ENCODE data around the gene TCERG1. TPM values are rescaled to one million over a fixed set of nuclear protein-coding genes. Genes with fewer than 3 reads are reported as not detected.

Gene TCERG1
- total RNA-seq, 1 experiment from 2014 or later, result 112 TPM

GRCh38 chr5:146440353-146440752, 6.8 kb upstream of the TCERG1 start:
- no peak for DNase-seq
- Histone ChIP-seq H2BK12ac (ENCODE audit: insufficient read length, low read depth, low read length) (no peak overlapping the region), H4K91ac (ENCODE audit: insufficient read length, low read depth, low read length) (no peak overlapping the region), H3T11ph (ENCODE audit: low read length) (no peak overlapping the region), H3K9ac (ENCODE audit: extremely low read depth, insufficient read length, low read length) (no peak overlapping the region), H2BK15ac (ENCODE audit: low read depth, low read length) (no peak overlapping the region), H2BK5ac (ENCODE audit: insufficient read length, low read length) (no peak overlapping the region), H3K9me3 (ENCODE audit: control insufficient read depth, low read depth, low read length) (no peaks in the 10 kb centered on the region), H2BK20ac (ENCODE audit: low read depth, low read length, poor library complexity, severe bottlenecking) (no peak overlapping the region), H3K4ac (ENCODE audit: low read depth, low read length) (no peak overlapping the region), H4K5ac (ENCODE audit: insufficient read length, low read depth, low read length) (no peak overlapping the region), H2BK120ac (ENCODE audit: low read depth, low read length, poor library complexity, severe bottlenecking) (no peak overlapping the region), H2AK5ac (ENCODE audit: insufficient read length, low read length) (no peak overlapping the region), H3K23me2 (ENCODE audit: insufficient read length, low read depth, low read length, poor library complexity, severe bottlenecking) (no peaks in the 10 kb centered on the region), H3K18ac (ENCODE audit: insufficient read length, low read depth, low read length) (no peak overlapping the region), H3K4me2 (ENCODE audit: insufficient read depth, insufficient read length, low read length) (no peak overlapping the region), H3K23ac (ENCODE audit: insufficient read length, low read depth, low read length) (no peak overlapping the region), H3K4me1 (ENCODE audit: insufficient read depth, low read length) (no peaks in the 10 kb centered on the region), H3K14ac (ENCODE audit: insufficient read depth, low read length) (no peak overlapping the region), H3K79me1 (ENCODE audit: insufficient read depth, low read depth, low read length, poor library complexity, severe bottlenecking) (no peaks in the 10 kb centered on the region), H2AFZ (ENCODE audit: low read length) (no peak overlapping the region), H3K56ac (ENCODE audit: insufficient read length, low read depth, low read length) (no peak overlapping the region), H3K27me3 (ENCODE audit: insufficient read depth, low read length) (no peaks in the 10 kb centered on the region), H4K20me1 (ENCODE audit: control insufficient read depth, insufficient read depth, insufficient read length) (no peaks in the 10 kb centered on the region), H4K8ac (replicated peaks; ENCODE audit: insufficient read length, low read depth, low read length) (no peak overlapping the region), H3K27ac (ENCODE audit: insufficient read length, low read depth, low read length) (no peak overlapping the region), H3K79me2 (ENCODE audit: insufficient read depth, low read length) (no peaks in the 10 kb centered on the region)
- Mint-ChIP-seq H3K9me3 (no peaks in the 10 kb centered on the region), H3K27ac (no peak overlapping the region), H3K4me3 (no peak overlapping the region), H3K4me1 (no peaks in the 10 kb centered on the region), H3K27me3 (ENCODE audit: low read depth) (peaks cover 10% of the 10 kb centered on the region), H3K36me3 (ENCODE audit: insufficient read depth in 1 of 3, low read depth in 3 of 3) (no peaks in the 10 kb centered on the region)
- WGBS (ENCODE audit: extremely low coverage, insufficient read length, low lambda C conversion rate), result no CpG with 5 or more reads among the region's 1 CpG
- no peak for TF ChIP-seq CTCF (conservative IDR thresholded peaks at IDR 0.05)
